NCI-H2171 treated with DMSO at 0.1 percent for 48 hours (cell line): ENCODE measurements around the gene GCSH.
A peak's percentile ranks its signal among the peaks of the same experiment; 100 is the strongest.

Experiments used
- DNase-seq: peaks from one replicate; lab custom pipeline; 2025; lab: John Stamatoyannopoulos, UW

Gene GCSH

DNA sequence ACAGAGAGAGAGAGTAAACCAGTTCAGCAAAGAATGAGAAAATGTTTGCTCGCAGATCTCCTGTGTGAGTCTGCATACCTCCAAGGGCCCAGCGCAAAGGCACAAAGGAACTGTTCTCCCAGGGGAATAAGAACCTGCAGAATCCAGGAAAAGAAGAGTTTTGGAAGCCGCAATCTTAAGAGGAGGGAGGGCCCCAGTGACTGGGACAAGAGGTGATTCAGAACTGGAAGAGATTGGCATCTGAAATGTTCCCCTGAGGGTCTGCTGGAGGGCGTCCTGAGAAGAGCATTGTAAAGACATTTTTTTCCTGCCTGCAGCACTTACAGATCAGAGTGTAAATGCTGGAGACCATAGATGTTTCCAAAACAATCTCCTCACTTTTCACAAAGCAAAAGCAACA is 54.5 kb downstream of the GCSH start:
- no peak for DNase-seq

DNA sequence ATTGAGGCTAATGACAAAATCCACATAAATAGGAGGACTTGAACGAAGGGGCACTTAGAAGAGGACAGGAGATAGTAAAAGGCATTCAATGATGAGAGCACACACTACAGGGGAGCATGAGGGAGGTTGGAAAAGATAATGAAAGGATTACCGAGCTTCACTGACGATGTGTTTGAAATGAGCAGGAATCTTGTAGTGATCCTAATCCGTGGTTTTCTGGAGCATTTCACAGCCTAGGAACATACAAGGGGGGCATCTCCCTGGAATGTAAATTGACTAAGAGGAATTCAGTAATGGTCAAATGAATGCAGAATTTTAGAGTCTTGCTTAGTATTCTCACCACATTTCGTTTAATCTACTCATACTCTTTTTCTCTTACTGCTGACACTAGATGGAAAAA is 55.4 kb downstream of the GCSH start:
- no peak for DNase-seq

DNA sequence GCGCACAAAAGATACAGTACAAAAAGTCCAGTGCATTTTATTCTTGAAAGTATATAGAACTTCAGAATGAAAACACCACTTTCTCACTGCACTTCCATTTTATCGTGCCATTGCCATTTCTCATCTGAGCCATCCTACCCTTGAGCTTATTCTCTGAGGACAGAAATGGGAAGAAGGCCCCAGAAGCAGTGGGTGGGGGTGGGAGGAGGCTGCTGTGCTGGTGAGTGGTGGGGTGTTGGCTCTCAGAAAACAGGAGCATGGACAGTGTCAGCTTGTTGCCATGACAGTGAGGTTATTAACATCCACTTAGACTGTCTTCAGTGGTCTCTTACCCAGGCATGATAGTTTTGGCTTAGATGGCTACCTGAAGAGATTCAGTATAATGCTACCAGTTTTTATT is 56.1 kb downstream of the GCSH start:
- DNase-seq = no peak

DNA sequence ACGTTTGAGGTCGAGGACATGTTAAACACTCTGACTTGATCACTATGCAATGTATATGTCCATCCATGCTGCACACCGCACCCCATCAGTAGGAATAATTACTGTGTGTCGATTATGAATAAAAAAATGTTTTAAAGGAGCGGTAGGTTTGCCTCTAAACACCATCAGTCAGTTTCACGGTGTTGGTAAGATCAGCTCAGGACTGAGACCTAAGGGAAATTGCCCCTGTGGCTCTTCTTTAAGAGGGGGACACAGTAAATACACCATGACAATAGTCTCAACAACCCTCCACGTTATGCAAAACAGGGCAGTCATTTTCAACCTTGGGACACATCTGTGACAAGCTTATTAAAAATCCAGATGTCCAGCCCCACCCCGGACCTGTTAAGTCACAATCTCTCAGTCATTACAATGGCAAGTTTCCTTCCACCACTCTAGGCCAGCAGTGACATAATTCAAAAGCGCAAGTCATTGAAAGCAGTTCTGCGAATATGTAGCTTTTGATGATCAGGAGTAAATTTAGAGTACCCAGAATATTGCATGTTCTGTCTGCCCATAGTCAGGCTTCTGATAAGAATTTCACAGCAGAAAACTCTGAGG is 59.3 kb downstream of the GCSH start:
- no peak for DNase-seq

DNA sequence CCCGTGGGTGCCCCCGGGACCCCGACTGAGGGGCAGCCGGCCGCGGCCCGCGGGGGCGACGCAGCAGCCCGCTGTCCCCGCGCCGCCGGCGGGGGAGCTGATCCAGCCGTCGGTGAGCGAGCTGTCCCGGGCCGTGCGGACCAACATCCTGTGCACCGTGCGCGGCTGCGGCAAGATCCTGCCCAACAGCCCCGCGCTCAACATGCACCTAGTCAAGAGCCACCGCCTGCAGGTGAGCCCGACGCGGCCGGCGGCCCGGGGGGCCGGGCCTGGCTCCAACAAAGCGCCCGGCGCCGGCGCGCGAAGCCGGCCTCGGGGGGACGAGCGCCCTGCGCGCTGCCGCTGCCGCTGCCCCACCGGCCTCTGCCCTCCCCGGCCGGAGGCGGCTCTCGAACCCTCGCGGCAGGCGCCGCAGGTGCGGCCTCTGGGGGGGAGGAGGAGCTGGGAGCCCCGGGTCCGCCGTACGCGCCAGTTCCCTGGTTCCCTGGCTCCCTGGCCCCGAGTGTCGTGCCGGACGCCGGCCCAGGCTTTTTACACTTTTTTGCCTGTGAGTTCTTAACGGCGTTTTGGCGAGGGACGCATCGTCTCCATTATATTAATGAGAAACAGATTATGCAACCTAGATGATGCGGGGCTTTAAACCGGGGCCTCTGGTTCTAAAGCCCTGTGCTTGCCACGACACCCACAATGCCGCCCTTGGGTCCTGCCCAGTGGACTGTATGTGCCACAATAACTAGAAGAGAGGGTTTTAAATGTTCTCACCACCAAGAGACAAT is 60.0 kb downstream of the GCSH start:
- peak; percentile 43 for DNase-seq

DNA sequence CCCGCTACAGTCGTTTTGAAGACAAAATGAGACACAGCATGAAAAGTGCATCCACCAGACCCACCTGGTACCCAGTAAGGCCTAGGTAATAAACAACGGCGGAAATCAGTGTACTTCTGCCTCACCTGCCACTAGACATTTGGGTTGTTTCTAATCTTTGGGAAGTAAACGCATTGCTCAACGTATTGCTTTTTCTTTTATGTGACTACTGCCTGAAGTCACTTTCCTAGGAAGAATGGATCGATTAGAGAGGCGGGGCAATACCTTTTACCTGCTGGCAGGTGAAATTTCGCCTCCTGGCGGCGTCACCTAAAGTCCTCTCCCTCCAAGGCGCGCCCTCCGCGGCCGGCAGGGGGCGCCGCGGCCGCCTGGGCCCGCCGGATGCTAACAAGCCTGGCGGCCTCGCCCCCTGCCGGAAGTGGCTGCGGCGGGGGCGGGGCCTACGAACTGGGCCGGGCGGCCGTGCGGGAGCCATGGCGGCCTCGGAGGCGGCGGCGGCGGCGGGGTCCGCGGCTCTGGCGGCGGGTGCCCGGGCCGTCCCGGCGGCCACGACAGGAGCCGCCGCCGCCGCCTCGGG is 60.7 kb downstream of the GCSH start, which contains the start of gene ATMIN:
ATMIN (plus strand) TSS at position 445 of the 577 bp plus-strand sequence; CDS start at position 474, 29 bp downstream.
- DNase-seq = peak; percentile 88
